HEK293 (cell line): ENCODE measurements around the gene TBL1X.

Source experiments
- CTCF ChIA-PET: fragments of 350-600 bp; formaldehyde crosslinking; extraction: SDS; loops from one replicate; lab custom pipeline; 2021; ENCODE audit warnings: antibody characterized with exemption; lab: Yijun Ruan, JAX
- POLR2A ChIA-PET: fragments of 300-600 bp; formaldehyde crosslinking; extraction: SDS; loops from one replicate; lab custom pipeline; 2020; ENCODE audit warnings: antibody characterized with exemption, inconsistent platforms; lab: Yijun Ruan, JAX
- H3K27ac ChIP-seq: fragments of 200-500 bp; sonication (Bioruptor generic); 2 replicates; pipeline ENCODE4 v1.5.1; 2014; ENCODE audit warnings: low read depth, low read length, control low read depth, inconsistent platforms; ENCODE audit errors: extremely low read depth
- H3K36me3 ChIP-seq, 2 experiments: fragments of 200-500 bp in 1 of 2; sonication (Bioruptor generic) in 1 of 2; 1 replicate in 1 of 2; 2 replicates in 1 of 2; pipeline ENCODE4 v1.5.1; 2014 to 2017; ENCODE audit warnings: inconsistent platforms in 2 of 2, low read length in 2 of 2; ENCODE audit not compliant: control insufficient read depth in 2 of 2, insufficient read depth in 1 of 2
- H3K4me1 ChIP-seq: fragments of 200-500 bp; sonication (Bioruptor generic); 2 replicates; pipeline ENCODE4 v1.5.1; 2014; ENCODE audit warnings: mild to moderate bottlenecking, low read length, inconsistent platforms; ENCODE audit not compliant: control insufficient read depth, insufficient read depth
- H3K4me3 ChIP-seq: 2 replicates; pipeline ENCODE4 v1.5.1; 2011; ENCODE audit warnings: low read depth, mild to moderate bottlenecking, control low read depth, low read length, moderate library complexity
- H3K9me3 ChIP-seq: fragments of 200-500 bp; sonication (Bioruptor generic); 2 replicates; pipeline ENCODE4 v1.5.1; 2014; ENCODE audit warnings: low read depth, low read length, inconsistent platforms; ENCODE audit not compliant: control insufficient read depth, insufficient read depth
- AEBP2 ChIP-seq: fragments of 450-650 bp; formaldehyde crosslinking; IDR thresholded peaks from 2 replicates; pipeline ENCODE4 v1.5.1; 2016; ENCODE audit warnings: missing biosample characterization, missing genetic modification characterization, borderline replicate concordance
- GFI1B ChIP-seq: fragments of 450-650 bp; formaldehyde crosslinking; IDR thresholded peaks from 2 replicates; pipeline ENCODE4 v1.5.1; 2016; ENCODE audit warnings: missing biosample characterization, missing genetic modification characterization
- IKZF3 ChIP-seq: fragments of 450-650 bp; IDR thresholded peaks from 2 replicates; pipeline ENCODE4 v1.5.0; 2018; ENCODE audit warnings: missing biosample characterization, mild to moderate bottlenecking, missing genetic modification characterization, moderate library complexity
- PRDM4 ChIP-seq: fragments of 450-650 bp; formaldehyde crosslinking; IDR thresholded peaks from 2 replicates; pipeline ENCODE4 v1.5.1; 2017; ENCODE audit warnings: missing biosample characterization, missing genetic modification characterization
- REST ChIP-seq: fragments of 450-650 bp; formaldehyde crosslinking; IDR thresholded peaks from 2 replicates; pipeline ENCODE4 v1.5.1; 2016; ENCODE audit warnings: missing biosample characterization, missing genetic modification characterization
- SCRT2 ChIP-seq: fragments of 450-650 bp; formaldehyde crosslinking; IDR thresholded peaks from 2 replicates; pipeline ENCODE4 v1.5.1; 2016; ENCODE audit warnings: missing biosample characterization, missing genetic modification characterization
- SP3 ChIP-seq: fragments of 450-650 bp; formaldehyde crosslinking; IDR thresholded peaks from 2 replicates; pipeline ENCODE4 v1.5.1; 2016; ENCODE audit warnings: missing biosample characterization, missing genetic modification characterization
- YY1 ChIP-seq: fragments of 450-650 bp; formaldehyde crosslinking; IDR thresholded peaks from 2 replicates; pipeline ENCODE4 v1.5.1; 2018; ENCODE audit warnings: missing biosample characterization, missing genetic modification characterization
- ZBTB26 ChIP-seq: fragments of 450-650 bp; formaldehyde crosslinking; optimal IDR thresholded peaks from 2 replicates; pipeline ENCODE3; 2016; ENCODE audit warnings: missing biosample characterization, mild to moderate bottlenecking, missing genetic modification characterization
- ZNF146 ChIP-seq: fragments of 450-650 bp; formaldehyde crosslinking; IDR thresholded peaks from 2 replicates; pipeline ENCODE4 v1.5.1; 2016; ENCODE audit warnings: missing biosample characterization, missing genetic modification characterization
- ZNF239 ChIP-seq: fragments of 450-650 bp; formaldehyde crosslinking; IDR thresholded peaks from 2 replicates; pipeline ENCODE4 v1.5.1; 2016; ENCODE audit warnings: missing biosample characterization, missing genetic modification characterization
- ZNF280D ChIP-seq: fragments of 450-650 bp; formaldehyde crosslinking; IDR thresholded peaks from 2 replicates; pipeline ENCODE4 v1.5.1; 2016; ENCODE audit warnings: missing biosample characterization, missing genetic modification characterization
- ZNF354C ChIP-seq: fragments of 450-650 bp; formaldehyde crosslinking; IDR thresholded peaks from 2 replicates; pipeline ENCODE4 v1.5.1; 2016; ENCODE audit warnings: missing biosample characterization, missing genetic modification characterization, low read depth, borderline replicate concordance
- ZNF37A ChIP-seq: fragments of 450-650 bp; IDR thresholded peaks from 2 replicates; pipeline ENCODE4 v1.5.1; 2018; ENCODE audit warnings: missing biosample characterization, missing genetic modification characterization
- ZNF391 ChIP-seq: fragments of 450-650 bp; formaldehyde crosslinking; IDR thresholded peaks from 2 replicates; pipeline ENCODE4 v1.5.1; 2016; ENCODE audit warnings: low read depth, missing biosample characterization, missing genetic modification characterization, borderline replicate concordance
- ZNF426 ChIP-seq: fragments of 450-650 bp; formaldehyde crosslinking; IDR thresholded peaks from 2 replicates; pipeline ENCODE4 v1.5.1; 2017; ENCODE audit warnings: missing biosample characterization, missing genetic modification characterization, mild to moderate bottlenecking, inconsistent platforms, moderate library complexity
- ZNF521 ChIP-seq: fragments of 450-650 bp; formaldehyde crosslinking; IDR thresholded peaks from 2 replicates; pipeline ENCODE4 v1.5.1; 2017; ENCODE audit warnings: missing biosample characterization, mild to moderate bottlenecking, missing genetic modification characterization
- ZNF544 ChIP-seq: fragments of 450-650 bp; formaldehyde crosslinking; IDR thresholded peaks from 2 replicates; pipeline ENCODE4 v1.5.0; 2017; ENCODE audit warnings: missing biosample characterization, missing genetic modification characterization
- ZNF629 ChIP-seq: fragments of 450-650 bp; formaldehyde crosslinking; IDR thresholded peaks from 2 replicates; pipeline ENCODE4 v1.5.1; 2017; ENCODE audit warnings: missing biosample characterization, missing genetic modification characterization
- ZNF76 ChIP-seq: fragments of 450-650 bp; formaldehyde crosslinking; IDR thresholded peaks from 2 replicates; pipeline ENCODE4; 2016; ENCODE audit warnings: low read depth, missing biosample characterization, missing genetic modification characterization, borderline replicate concordance
- ZNF830 ChIP-seq: fragments of 450-650 bp; IDR thresholded peaks from 2 replicates; pipeline ENCODE4 v1.5.0; 2018; ENCODE audit warnings: missing biosample characterization, missing genetic modification characterization, low read depth, mild to moderate bottlenecking, moderate library complexity
- ZXDB ChIP-seq: fragments of 450-650 bp; formaldehyde crosslinking; IDR thresholded peaks from 2 replicates; pipeline ENCODE4 v1.5.1; 2016; ENCODE audit warnings: missing biosample characterization, missing genetic modification characterization

TBL1X gene

GRCh38 chrX:9749146-9749692 is 284.4 kb downstream of the TBL1X start:
- no peaks in the 10 kb centered on the region for H3K9me3 ChIP-seq
- TF ChIP-seq ZNF521 (tag by site-specific recombination), result no peak
- no peak for TF ChIP-seq ZNF629 (tag by site-specific recombination)
- no peak for TF ChIP-seq ZNF391 (tag by site-specific recombination)
- TF ChIP-seq SP3 (tag by site-specific recombination), result no peak
- no peak for TF ChIP-seq AEBP2 (tag by site-specific recombination)
- TF ChIP-seq PRDM4, result no peak
- no peak for TF ChIP-seq ZNF280D (tag by site-specific recombination)
- TF ChIP-seq YY1 (tag by site-specific recombination), result no peak
- no peak for TF ChIP-seq ZNF830 (tag by site-specific recombination)
- TF ChIP-seq ZBTB26 (tag by site-specific recombination), result no peak
- TF ChIP-seq ZNF37A (tag by site-specific recombination), result no peak
- TF ChIP-seq ZNF239 (tag by site-specific recombination), result no peak
- no peak for TF ChIP-seq ZNF544 (tag by site-specific recombination)
- no peaks in the 10 kb centered on the region for H3K36me3 ChIP-seq
- ChIA-PET CTCF (no interaction called here), POLR2A (no interaction called here)
- H3K4me3 ChIP-seq, result no peak overlapping the region
- no peak overlapping the region for H3K27ac ChIP-seq
- no peaks in the 10 kb centered on the region for H3K4me1 ChIP-seq

GRCh38 chrX:9757366-9757765 is 292.5 kb downstream of the TBL1X start:
- Histone ChIP-seq H3K4me1 (no peaks in the 10 kb centered on the region), H3K27ac (no peak overlapping the region), H3K4me3 (no peak overlapping the region), H3K36me3 (no peaks in the 10 kb centered on the region), H3K9me3 (no peaks in the 10 kb centered on the region)
- POLR2A ChIA-PET, result no interaction called here
- CTCF ChIA-PET, result no interaction called here
- TF ChIP-seq ZNF521 (tag by site-specific recombination) (no peak), GFI1B (tag by site-specific recombination) (no peak), SCRT2 (no peak), REST (tag by site-specific recombination) (no peak), ZNF146 (tag by site-specific recombination) (no peak), ZNF354C (no peak), ZNF426 (tag by site-specific recombination) (no peak), ZXDB (tag by site-specific recombination) (no peak), IKZF3 (tag by site-specific recombination) (no peak), ZNF76 (tag by site-specific recombination) (no peak)
